Activated T-cell treated with anti-CD3 and anti-CD28 coated beads for 4 hours (primary cell): ENCODE measurements around the gene BLID.

Source experiments
- DNase-seq: peaks from one replicate; pipeline ENCODE4 v3.0.0-alpha.2; 2020

The BLID gene, protein sequence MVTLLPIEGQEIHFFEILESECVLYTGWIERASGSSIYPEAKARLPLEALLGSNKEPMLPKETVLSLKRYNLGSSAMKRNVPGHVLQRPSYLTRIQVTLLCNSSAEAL

DNA sequence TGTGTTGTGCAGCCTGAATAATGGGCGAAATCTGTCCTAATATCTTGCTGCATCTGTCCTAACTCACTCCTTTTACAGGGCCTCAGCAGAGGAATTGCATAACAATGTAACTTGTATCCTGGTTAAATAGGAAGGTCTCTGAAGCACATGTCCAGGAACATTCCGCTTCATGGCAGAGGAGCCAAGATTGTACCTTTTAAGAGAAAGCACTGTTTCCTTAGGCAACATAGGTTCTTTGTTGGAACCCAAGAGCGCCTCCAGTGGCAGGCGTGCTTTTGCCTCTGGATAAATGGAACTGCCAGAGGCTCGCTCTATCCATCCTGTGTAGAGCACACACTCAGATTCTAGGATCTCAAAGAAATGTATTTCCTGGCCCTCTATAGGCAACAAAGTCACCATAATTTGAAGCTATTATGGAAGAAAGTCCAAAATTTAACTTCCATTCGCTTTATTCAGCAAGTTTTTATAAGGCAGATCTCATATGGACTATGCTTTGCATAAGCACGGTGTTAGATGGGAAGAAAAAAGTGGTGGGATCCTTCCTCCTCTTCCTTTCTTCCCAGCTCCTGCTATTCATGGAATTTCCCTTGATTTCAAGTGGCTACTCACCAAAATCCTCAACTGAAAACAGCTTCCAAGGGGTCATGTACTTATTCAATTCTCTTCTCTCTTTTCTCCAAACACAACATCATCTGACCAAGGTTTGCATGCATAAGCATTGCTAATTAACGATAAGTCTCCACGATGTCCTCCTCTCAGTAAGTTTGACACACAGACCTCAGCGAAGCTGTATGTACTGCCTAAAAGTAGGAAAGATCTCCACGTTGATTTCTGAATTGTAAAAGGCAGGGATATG is at the start of gene BLID:
TSS of gene BLID (minus strand) at position 692 of the 856 bp plus-strand sequence. CDS start at position 399, 293 bp downstream.
- DNase-seq = no peak

DNA sequence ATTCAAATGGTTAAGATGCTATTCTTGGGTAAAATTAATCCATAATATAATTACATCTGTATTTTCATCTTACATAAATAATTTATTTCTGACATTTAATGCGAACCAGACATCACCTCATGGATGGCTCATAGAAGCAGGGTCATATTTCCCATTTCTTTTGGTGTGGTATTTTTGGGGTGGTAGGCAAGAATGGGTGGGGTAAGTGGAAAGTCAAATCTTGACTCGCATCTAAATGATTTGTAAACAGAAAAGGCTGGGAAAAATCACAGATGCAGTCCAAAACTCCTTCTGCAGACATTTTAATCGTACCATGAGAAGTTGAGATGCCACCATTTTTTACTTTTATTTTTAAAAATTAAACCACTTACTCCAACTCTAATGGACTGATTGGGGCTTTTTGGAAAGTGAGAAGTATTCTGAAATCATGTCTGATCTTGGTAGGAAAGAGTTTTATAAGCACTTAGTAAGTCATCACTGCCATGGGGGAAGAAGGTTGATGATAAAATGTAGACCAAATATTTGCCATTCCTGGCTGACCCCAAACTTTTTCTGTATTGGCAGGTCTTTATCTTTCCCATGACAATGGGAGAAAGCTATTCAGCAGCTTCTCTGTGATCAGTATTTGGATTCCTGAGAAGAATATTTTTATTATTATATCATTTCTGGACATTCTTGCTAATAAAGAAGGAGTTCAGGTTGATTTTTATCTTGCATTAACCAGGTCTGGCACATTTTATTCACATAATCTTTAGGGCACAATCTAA is 47.2 kb upstream of the BLID start:
- DNase-seq = no peak

DNA sequence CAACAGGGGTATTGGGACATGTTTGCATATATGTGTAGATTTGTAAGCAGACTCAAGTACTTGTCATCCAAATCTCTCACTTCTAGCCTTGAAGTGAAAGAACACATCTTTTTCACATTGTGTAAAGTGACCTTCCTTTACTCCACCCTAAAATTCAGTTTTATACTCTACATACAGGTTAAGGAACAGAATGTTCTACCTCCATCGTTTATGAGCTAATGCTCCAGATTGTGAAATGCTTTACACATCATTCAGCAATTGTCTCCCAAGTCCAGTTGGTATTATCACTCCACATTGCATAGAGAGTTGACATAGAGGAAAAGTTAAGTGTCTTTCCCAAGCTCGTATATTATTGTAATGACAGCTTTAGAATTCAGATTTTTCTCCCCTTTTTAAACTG is 46.1 kb upstream of the BLID start:
- DNase-seq = no peak

GRCh38 chr11:122160841-122161590 is 45.0 kb upstream of the BLID start:
- DNase-seq = no peak

GRCh38 chr11:122159861-122160260 is 43.8 kb upstream of the BLID start:
- no peak for DNase-seq

DNA sequence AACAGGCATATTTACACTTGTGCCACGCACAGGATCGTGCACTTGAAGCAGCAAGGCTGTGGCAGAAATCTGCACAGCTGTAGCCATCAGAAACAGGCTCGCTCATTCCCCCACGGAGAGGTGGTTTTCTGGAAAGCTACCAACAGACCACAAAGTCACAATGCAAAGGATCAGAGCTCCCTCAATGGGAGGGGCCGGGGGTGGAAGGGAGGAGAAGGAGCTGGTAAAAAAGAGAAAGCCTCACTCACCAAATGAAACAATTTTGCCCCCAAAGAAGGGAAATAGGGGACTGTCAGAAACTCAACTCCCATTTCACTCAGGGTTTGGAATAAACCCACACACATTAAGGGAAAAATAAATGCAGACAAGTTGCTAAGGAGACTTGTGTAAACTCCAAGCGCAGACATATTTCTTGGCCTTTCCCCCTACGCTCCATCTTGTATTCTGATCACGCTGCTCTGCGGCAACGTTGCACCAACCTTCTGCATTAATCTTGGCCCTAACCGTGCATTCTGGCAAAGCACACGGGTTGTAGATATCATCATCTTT is 43.2 kb upstream of the BLID start:
- no peak for DNase-seq

DNA sequence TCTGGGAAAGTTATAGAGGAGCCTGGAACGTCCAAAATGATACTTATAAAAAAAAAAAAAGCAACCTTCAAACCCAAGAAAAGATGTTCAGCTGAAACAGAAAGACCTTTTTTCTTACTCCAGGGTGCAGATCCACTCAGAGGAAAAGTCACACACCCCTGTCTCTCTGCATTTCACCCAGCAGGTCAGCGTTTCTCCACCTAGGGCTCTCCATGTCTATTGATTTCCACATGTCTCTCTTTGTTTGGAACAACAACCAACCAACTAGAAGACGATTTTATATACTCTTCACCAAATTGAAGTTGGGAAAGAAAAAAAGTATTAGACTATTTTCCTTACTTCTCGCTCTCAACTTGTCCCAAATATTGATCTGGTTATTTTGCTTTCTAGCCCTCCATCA is 42.2 kb upstream of the BLID start:
- no peak for DNase-seq

GRCh38 chr11:122157653-122158161 is 41.7 kb upstream of the BLID start:
- no peak for DNase-seq

DNA sequence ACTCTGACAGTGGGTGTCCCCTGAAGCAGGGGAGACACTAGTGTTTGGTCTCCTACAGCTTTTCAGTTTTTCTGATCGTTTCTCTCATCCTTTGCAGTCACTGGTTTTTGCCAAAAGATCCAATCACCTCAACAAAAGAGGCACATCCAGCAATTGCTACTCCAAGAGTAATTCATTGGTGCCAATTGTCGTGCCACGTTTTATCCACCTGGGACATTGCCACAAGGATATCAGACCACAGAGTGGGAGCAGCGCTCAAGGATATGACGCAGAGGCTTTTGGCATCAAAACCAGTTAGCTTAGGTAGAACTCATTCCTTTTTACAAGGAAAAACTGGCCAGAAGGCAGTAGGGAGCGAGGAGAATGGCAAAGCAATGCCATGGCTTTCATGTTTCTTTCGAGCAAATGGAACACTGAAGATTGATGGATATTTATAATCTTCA is 40.9 kb upstream of the BLID start:
- DNase-seq = no peak

GRCh38 chr11:122155765-122156527 is 39.9 kb upstream of the BLID start:
- DNase-seq = no peak

DNA sequence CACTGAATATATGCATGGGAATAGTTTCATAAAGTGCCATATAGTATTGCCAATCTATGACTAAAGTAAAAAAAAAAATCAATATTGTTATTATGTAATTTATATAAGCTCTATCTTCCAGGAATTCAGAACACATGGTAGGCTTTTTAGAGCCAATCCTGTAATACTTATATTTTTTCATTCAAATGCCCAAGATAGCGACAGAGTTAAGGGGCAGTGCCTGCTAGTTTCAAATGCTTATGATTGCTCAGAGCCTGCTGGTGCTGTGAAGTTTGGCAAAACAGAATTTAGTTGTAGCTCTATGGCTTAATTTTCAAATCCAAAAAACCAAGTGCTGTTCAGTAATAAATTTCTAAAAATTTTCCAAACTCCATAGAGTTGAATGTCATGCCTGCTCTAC is 39.0 kb upstream of the BLID start:
- no peak for DNase-seq

DNA sequence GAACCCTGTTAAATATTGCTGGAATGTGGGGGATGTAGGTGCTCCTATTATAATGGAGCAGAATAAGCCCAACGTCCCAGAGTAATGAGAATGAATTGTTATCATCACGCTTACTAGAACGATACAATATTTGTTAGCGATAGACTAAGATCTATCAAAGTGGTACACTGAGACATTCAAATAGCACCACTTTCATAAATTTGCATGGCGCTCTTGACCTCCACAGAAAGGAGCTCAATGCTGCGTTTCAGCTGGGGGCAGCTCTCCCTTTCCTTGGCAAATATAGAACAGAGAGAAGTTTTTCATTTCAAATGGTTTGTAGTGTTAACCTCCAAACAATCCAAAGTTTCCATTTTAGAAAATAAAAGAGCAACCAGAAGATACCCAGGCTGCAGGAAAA is 38.2 kb upstream of the BLID start:
- no peak for DNase-seq

- DNase-seq = no peak
Observed at GRCh38 chr11:122153746-122154145, 37.7 kb upstream of the BLID start.

DNA sequence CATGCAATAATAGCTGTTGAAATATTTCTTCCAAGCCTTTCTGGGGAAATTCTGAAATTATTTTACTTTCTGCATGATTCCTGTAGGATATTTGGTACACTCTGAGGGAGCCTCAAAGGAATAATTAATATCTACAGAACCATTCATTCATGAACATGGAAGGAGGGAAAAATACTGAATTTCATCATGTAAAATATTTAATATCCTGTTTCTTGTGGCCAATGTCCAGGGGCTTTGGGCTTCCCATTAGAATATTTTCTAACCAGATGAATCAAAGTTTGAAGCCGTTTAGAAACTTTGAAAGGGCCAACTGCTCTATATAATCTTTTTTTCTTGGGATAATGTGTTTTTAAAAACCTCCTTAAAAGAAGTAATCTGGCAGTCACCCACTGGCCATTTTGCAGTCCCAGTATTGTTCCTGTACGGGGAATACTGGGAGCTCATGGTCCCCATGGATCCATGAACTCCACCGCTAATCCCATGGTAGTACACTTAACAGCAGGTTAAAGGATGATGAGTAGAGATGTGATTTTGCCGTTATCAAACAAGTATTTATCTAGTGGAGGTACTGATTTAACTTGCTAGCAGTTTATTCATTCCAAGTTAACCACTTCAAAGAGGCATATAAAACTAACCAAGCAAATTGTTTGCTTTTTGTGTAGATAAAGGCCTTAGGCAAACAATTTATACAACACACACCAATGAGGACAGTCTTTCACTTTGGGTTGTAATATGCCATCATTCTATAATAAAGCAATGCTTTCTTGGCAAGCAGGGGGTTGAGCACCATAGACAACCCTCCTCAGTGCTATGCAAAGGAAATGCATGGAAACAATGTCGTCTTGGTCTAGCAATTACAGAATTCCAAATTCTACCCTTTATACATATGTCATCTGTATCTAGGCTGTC is 34.5 kb upstream of the BLID start:
- no peak for DNase-seq

GRCh38 chr11:122149202-122149601 is 33.2 kb upstream of the BLID start:
- DNase-seq = no peak

DNA sequence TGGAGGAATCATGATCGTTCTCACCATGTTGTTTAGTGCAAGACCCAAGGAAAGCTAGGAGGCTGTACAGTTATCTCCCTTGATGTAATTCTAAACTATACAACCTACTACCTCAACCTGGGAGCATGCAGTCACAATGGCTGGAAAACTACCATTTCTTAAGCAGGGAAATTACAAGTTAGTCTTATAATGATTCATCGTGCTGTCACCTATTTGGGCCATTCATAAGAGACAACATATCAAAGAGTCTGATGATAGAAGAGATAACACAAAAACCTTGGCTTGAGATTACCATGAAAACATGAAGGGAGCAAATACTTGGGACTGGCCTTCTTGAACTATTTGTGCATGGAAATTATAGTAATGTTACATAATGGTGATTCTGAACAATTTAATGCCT is 30.5 kb upstream of the BLID start:
- no peak for DNase-seq

GRCh38 chr11:122145715-122146274 is 29.8 kb upstream of the BLID start:
- DNase-seq = no peak

GRCh38 chr11:122144752-122145151 is 28.7 kb upstream of the BLID start:
- no peak for DNase-seq

- no peak for DNase-seq
Observed at GRCh38 chr11:122141725-122142124, 25.7 kb upstream of the BLID start.

DNA sequence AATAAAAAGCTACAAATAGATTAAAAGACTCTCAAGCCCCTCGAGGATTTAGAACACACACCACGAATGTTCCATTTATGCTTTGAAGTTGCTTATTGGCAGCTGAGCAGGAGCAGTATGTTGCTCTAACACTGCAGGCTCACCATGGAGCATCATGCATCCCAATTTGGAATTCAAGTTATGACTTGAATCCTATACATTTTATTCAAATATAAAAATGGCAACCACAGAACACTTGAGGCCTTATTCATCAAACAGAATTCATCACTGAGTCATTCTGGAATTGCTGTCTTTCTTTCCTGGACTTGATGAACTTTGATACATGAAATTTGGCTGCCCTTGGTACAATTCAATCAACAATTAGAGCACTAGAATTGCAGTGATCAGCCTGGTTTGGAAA is 24.5 kb upstream of the BLID start:
- DNase-seq = no peak

GRCh38 chr11:122139595-122139866 is 23.5 kb upstream of the BLID start:
- no peak for DNase-seq
